IMR-90 (cell line): Measurements from ENCODE around the gene CDH13.

Experiments
- CEBPB ChIP-seq: IDR thresholded peaks from 2 replicates; pipeline ENCODE4 v1.6.1; 2012; ENCODE audit warnings: low read depth, low read length, improper control_type of control experiment
- NFE2L2 ChIP-seq: fragments of 150-350 bp; IDR thresholded peaks from 2 replicates; pipeline ENCODE4 v1.6.1; 2016; ENCODE audit warnings: low read depth, mild to moderate bottlenecking, low read length
- RFX5 ChIP-seq: IDR thresholded peaks from 2 replicates; pipeline ENCODE4 v1.8.0; 2012; ENCODE audit warnings: low read depth, mild to moderate bottlenecking, low read length, moderate library complexity
- TF ChIP-seq, protein P1 (sequence below): fragments of 150-350 bp; IDR thresholded peaks from 2 replicates; pipeline ENCODE4 v1.6.1; 2017; ENCODE audit warnings: mild to moderate bottlenecking, antibody characterized with exemption, low read length, low read depth
- TF ChIP-seq, protein P2 (sequence below): conservative IDR thresholded peaks from 2 replicates; pipeline ENCODE4 v1.5.1; 2012; ENCODE audit warnings: mild to moderate bottlenecking, low read depth, low read length, improper control_type of control experiment

DNA sequence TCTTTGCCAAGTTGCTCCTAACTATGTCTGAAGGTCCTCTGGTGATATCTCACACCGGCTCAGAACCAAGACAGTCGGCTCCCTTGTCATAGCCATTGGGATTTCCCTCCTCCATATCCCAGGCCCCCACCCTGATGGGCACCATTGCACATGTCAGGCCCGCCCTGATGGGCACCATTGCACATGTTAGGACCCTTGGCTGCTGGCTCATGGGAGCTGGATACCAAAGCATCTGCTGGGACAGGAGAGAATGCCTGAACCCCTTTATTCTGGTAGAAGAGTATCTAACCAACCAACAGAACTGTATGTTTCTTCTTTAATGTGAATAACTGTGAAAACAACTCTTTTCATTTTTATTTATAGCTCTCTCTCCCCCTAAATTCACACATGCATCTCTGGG, 726.5 kb downstream of the CDH13 start:
- TF ChIP-seq, protein P1, sequence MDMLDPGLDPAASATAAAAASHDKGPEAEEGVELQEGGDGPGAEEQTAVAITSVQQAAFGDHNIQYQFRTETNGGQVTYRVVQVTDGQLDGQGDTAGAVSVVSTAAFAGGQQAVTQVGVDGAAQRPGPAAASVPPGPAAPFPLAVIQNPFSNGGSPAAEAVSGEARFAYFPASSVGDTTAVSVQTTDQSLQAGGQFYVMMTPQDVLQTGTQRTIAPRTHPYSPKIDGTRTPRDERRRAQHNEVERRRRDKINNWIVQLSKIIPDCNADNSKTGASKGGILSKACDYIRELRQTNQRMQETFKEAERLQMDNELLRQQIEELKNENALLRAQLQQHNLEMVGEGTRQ, result no peak
- TF ChIP-seq, protein P2, sequence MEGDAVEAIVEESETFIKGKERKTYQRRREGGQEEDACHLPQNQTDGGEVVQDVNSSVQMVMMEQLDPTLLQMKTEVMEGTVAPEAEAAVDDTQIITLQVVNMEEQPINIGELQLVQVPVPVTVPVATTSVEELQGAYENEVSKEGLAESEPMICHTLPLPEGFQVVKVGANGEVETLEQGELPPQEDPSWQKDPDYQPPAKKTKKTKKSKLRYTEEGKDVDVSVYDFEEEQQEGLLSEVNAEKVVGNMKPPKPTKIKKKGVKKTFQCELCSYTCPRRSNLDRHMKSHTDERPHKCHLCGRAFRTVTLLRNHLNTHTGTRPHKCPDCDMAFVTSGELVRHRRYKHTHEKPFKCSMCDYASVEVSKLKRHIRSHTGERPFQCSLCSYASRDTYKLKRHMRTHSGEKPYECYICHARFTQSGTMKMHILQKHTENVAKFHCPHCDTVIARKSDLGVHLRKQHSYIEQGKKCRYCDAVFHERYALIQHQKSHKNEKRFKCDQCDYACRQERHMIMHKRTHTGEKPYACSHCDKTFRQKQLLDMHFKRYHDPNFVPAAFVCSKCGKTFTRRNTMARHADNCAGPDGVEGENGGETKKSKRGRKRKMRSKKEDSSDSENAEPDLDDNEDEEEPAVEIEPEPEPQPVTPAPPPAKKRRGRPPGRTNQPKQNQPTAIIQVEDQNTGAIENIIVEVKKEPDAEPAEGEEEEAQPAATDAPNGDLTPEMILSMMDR, result no peak
- TF ChIP-seq NFE2L2 (no peak), CEBPB (no peak), RFX5 (no peak)
